ENCODE measurements around the gene MFSD12. TPM values are rescaled to one million over a fixed set of nuclear protein-coding genes. Genes with fewer than 3 reads are reported as not detected.
A peak's percentile ranks its signal among the peaks of the same experiment; 100 is the strongest.

MFSD12 gene
- total RNA-seq, 1 donor, result 104 TPM

DNA sequence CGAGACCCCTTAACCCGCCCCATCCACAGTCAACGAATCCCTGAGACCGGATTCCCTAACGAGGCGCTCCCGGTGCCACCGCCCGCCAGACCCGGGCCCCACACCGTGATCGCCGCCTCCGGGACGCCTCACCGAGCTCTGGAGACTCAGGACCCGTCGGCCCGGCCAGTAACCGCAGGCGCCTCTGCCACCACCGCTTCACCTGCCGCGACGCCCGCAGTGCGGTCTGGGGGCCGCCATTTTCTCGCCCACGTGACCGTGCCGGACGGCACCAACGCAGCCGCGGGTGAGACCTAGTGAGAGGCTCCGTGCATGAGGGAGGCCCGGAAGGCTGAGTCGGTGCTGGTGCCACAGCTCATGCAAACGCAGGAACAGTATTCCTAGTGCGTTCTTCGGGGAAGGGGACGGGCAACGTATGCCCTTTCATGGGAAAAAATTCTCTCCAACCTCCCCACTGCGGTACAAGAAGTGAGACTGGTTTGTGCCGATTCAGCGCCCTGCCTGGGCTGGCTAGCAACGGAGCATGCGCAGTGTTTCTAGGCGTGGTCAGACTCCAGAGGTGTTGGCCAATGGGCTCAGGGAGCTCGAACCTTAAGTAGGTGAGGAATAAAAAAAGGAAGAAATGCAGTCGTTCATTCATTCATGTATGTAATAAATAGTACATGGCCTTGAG lies 56.8 kb downstream of the MFSD12 start, which contains the start of gene DOHH:
Gene DOHH, minus strand, starts transcription at position 246 of the 673 bp plus-strand sequence. CDS start 3,860 bp downstream, outside the sequence.
- peaks cover 36% of the 10 kb centered on the region for H3K79me2 ChIP-seq (ENCODE audit: insufficient read depth, low read length)
- peak within 1 kb of the TSS; percentile 93 for H3K27ac ChIP-seq (ENCODE audit: low read depth, low read length)
- peaks cover 13% of the 10 kb centered on the region for H3K4me1 ChIP-seq (ENCODE audit: insufficient read depth, low read length)
- H3K36me3 ChIP-seq (ENCODE audit: insufficient read depth, low read length), result peaks cover 15% of the 10 kb centered on the region
- peak within 1 kb of the TSS; percentile 92 for H2AFZ ChIP-seq (ENCODE audit: low read length)
- peak within 1 kb of the TSS; percentile 94 for H3K4me3 ChIP-seq (ENCODE audit: insufficient read depth, low read length)
- peak; percentile 99 for DNase-seq (ENCODE audit: insufficient read length, low spot score, missing footprints)
- peaks cover 7% of the 10 kb centered on the region for H4K20me1 ChIP-seq (ENCODE audit: insufficient read depth, low read length)
- TF ChIP-seq, protein P1, sequence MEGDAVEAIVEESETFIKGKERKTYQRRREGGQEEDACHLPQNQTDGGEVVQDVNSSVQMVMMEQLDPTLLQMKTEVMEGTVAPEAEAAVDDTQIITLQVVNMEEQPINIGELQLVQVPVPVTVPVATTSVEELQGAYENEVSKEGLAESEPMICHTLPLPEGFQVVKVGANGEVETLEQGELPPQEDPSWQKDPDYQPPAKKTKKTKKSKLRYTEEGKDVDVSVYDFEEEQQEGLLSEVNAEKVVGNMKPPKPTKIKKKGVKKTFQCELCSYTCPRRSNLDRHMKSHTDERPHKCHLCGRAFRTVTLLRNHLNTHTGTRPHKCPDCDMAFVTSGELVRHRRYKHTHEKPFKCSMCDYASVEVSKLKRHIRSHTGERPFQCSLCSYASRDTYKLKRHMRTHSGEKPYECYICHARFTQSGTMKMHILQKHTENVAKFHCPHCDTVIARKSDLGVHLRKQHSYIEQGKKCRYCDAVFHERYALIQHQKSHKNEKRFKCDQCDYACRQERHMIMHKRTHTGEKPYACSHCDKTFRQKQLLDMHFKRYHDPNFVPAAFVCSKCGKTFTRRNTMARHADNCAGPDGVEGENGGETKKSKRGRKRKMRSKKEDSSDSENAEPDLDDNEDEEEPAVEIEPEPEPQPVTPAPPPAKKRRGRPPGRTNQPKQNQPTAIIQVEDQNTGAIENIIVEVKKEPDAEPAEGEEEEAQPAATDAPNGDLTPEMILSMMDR (IDR thresholded peaks at IDR 0.05; ENCODE audit: extremely low read depth, low read depth, low read length), result no peak
- no peaks in the 10 kb centered on the region for H3K27me3 ChIP-seq (ENCODE audit: insufficient read depth, low read length)
- H3K9me3 ChIP-seq (ENCODE audit: low read depth, low read length), result no peaks in the 10 kb centered on the region
- H3K4me2 ChIP-seq (ENCODE audit: insufficient read depth, low read length), result peak within 1 kb of the TSS; percentile 88

DNA sequence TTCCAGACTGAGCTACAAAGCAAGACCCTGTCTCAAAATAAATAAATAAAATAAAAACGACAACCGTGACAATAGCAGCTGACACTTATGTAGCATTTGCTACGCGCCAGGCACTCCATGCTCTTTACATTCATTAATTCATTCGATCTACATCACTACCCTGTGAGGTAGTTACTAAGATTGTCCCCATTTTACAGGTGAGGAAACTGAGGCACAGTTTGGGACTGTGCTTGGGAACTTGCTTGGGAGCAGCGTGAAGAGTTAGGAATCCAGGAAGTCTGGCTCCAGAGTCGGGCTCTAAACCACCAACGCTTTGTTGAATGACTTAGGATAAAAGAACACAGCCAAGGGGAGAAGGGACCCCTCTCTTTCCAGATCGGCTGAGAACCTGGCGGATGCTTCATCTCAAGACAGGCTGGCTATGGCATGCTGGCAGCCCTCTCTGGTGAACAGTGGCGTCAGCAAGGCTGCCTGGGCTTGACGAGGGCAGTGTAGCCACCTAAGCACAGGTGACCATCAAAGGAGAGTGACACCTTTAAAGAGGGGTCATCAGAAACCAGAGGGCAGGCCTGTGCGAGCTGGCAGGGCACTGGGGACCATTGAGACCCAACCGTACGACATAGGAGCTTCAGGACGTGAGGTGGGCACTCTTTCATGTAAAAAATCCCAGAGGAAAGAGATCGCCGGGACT lies 57.5 kb downstream of the MFSD12 start:
- Histone ChIP-seq H3K4me2 (ENCODE audit: insufficient read depth, low read length) (peak overlapping the region; percentile 88), H3K9me3 (ENCODE audit: low read depth, low read length) (no peaks in the 10 kb centered on the region), H3K36me3 (ENCODE audit: insufficient read depth, low read length) (peaks cover 22% of the 10 kb centered on the region), H2AFZ (ENCODE audit: low read length) (peak overlapping the region; percentile 92), H3K27ac (ENCODE audit: low read depth, low read length) (peak overlapping the region; percentile 93), H4K20me1 (ENCODE audit: insufficient read depth, low read length) (peaks cover 7% of the 10 kb centered on the region), H3K4me3 (ENCODE audit: insufficient read depth, low read length) (peak overlapping the region; percentile 94), H3K79me2 (ENCODE audit: insufficient read depth, low read length) (peaks cover 36% of the 10 kb centered on the region), H3K4me1 (ENCODE audit: insufficient read depth, low read length) (peaks cover 10% of the 10 kb centered on the region), H3K27me3 (ENCODE audit: insufficient read depth, low read length) (no peaks in the 10 kb centered on the region)
- peak; percentile 86 for DNase-seq (ENCODE audit: insufficient read length, low spot score, missing footprints)
- TF ChIP-seq, protein P1 (IDR thresholded peaks at IDR 0.05; ENCODE audit: extremely low read depth, low read depth, low read length), result no peak

DNA sequence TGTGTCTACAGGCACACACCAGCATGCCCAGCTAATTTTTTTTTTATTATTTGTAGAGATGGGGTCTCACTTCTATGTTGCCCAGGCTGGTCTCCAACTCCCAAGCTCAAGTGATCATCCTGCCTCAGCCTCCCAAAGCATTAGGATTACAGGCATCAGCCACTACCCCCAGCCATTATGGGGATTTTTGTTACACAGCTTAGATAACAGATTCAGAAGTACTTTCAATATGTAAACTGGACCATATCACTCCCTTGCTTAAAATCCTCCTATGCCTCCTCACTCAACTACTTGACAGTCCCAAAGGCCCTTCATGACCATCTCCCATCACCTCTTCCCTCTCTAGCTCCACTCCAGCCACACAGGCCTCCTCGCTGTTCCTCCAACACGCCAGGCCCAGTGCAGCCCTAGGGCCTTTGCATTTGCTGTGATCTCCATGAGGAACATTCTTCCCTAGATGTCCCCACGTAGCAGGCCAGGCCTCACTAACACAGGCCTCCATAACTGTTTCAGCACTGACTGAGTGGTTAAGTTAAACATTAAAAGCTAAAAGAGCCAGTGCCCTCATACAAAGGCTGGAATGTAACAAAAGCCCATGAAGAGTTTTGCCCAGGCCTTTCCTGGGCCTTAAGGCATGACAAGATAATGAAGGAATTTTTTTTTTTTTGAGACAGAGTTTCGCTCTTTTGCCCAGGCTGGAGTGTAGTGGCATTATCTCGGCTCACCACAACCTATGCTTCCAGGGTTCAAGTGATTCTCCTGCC lies 59.4 kb downstream of the MFSD12 start:
- Histone ChIP-seq H3K36me3 (ENCODE audit: insufficient read depth, low read length) (peaks cover 30% of the 10 kb centered on the region), H4K20me1 (ENCODE audit: insufficient read depth, low read length) (peaks cover 7% of the 10 kb centered on the region), H3K27me3 (ENCODE audit: insufficient read depth, low read length) (no peaks in the 10 kb centered on the region), H3K4me2 (ENCODE audit: insufficient read depth, low read length) (no peak overlapping the region), H3K79me2 (ENCODE audit: insufficient read depth, low read length) (peaks cover 36% of the 10 kb centered on the region), H2AFZ (ENCODE audit: low read length) (no peak overlapping the region), H3K4me3 (ENCODE audit: insufficient read depth, low read length) (no peak overlapping the region), H3K4me1 (ENCODE audit: insufficient read depth, low read length) (peaks cover 10% of the 10 kb centered on the region), H3K9me3 (ENCODE audit: low read depth, low read length) (no peaks in the 10 kb centered on the region), H3K27ac (ENCODE audit: low read depth, low read length) (no peak overlapping the region)
- TF ChIP-seq, protein P1 (IDR thresholded peaks at IDR 0.05; ENCODE audit: extremely low read depth, low read depth, low read length), result no peak
- DNase-seq (ENCODE audit: insufficient read length, low spot score, missing footprints), result no peak

All from osteoblast (primary cell).